ENCODE data around the gene PXDN. TPM values are rescaled to one million over a fixed set of nuclear protein-coding genes. Genes with fewer than 3 reads are reported as not detected.

The PXDN gene
- total and polyA plus RNA-seq, 2 donors (not counting 3 experiments of a cell fraction or from before 2014, with no cell fraction given) = 231 to 308 TPM

GRCh38 chr2:1676091-1676912 lies 68.0 kb downstream of the PXDN start:
- Histone ChIP-seq H3K9me1 (replicated peaks; ENCODE audit: control insufficient read depth, extremely low read depth, insufficient read depth, low read length) (no peaks in the 10 kb centered on the region), H3K9me3 (replicated peaks; ENCODE audit: control insufficient read depth, insufficient read depth, low read length) (no peaks in the 10 kb centered on the region), H3K79me2 (ENCODE audit: control insufficient read depth, insufficient read depth, low read length) (no peaks in the 10 kb centered on the region), H3K9ac (replicated peaks; ENCODE audit: extremely low read depth, insufficient read depth, low read length) (no peak overlapping the region), H3K4me1 (ENCODE audit: control insufficient read depth, extremely low read depth, insufficient read depth, low read length) (no peaks in the 10 kb centered on the region), H3K36me3 (ENCODE audit: control insufficient read depth in 2 of 2, extremely low read depth in 1 of 2, insufficient read depth in 2 of 2, low read length in 2 of 2) (peaks cover 10 to 48% of the 10 kb centered on the region in 2 experiments), H4K20me1 (replicated peaks; ENCODE audit: control insufficient read depth, extremely low read depth, insufficient read depth, low read length) (no peaks in the 10 kb centered on the region), H2AFZ (ENCODE audit: low read depth, low read length) (no peak overlapping the region), H3K27me3 (ENCODE audit: control insufficient read depth in 2 of 2, insufficient read depth in 2 of 2, low read length in 2 of 2) (no peaks in the 10 kb centered on the region), H3K4me2 (ENCODE audit: insufficient read depth, low read length) (no peak overlapping the region), H3K27ac (ENCODE audit: insufficient read depth, low read depth, low read length) (no peak overlapping the region), H3K4me3 (replicated peaks in 1 of 3; ENCODE audit: insufficient read depth in 1 of 3, low read depth in 1 of 3, low read length in 3 of 3) (no peak overlapping the region)
- FAIRE-seq = no peak
- BruUV-seq (replicated peaks) = no TSS peak
- dilution Hi-C loops (cut with MboI; ENCODE audit: extremely low pct_ligation_motif_present, low sequenced_read_pairs) = no loop called here
- ChIA-PET POLR2A (no interaction called here), CTCF (interaction anchor here (0.7 to 1.9 kb wide), 7 partner anchors 10 to 125 kb away, joined by 3 to 11 read pairs (median 3); no protein-coding TSS in a partner anchor)
- TF ChIP-seq CTCF (IDR thresholded peaks at IDR 0.05; ENCODE audit: extremely low read depth in 1 of 2, insufficient read depth in 1 of 2, low read depth in 1 of 2, low read length in 2 of 2) = no peak
- no peak for TF ChIP-seq MAX (IDR thresholded peaks at IDR 0.05; ENCODE audit: insufficient read depth, insufficient read length)
- no peak for TF ChIP-seq JUN (IDR thresholded peaks at IDR 0.05; ENCODE audit: borderline replicate concordance, insufficient read depth, insufficient read length, low read depth)
- TF ChIP-seq POLR2A (IDR thresholded peaks at IDR 0.05; ENCODE audit: low read depth, low read length) = no peak
- TF ChIP-seq GATA2 (IDR thresholded peaks at IDR 0.05; ENCODE audit: insufficient read depth, insufficient read length, low read depth, low read length) = no peak
- TF ChIP-seq FOS (IDR thresholded peaks at IDR 0.05; ENCODE audit: borderline replicate concordance, insufficient read depth, low read length) = no peak
- TF ChIP-seq EZH2 (IDR thresholded peaks at IDR 0.05; ENCODE audit: borderline replicate concordance, low read depth, low read length, severe bottlenecking) = no peak
- TF ChIP-seq MYC (IDR thresholded peaks at IDR 0.05; ENCODE audit: low read depth, low read length) = no peak
- no peak for TF ChIP-seq POLR2AphosphoS5 (IDR thresholded peaks at IDR 0.05; ENCODE audit: insufficient read depth, low read depth, low read length)
- intact Hi-C loops (cut with micrococcal nuclease) = no loop called here
- DNase-seq (ENCODE audit: low read depth, low spot score) = no peak
